ENCODE results near the gene IL12RB1. TPM values are rescaled to one million over a fixed set of nuclear protein-coding genes. Genes with fewer than 3 reads are reported as not detected.

Gene IL12RB1
- total RNA-seq, 1 donor from 2014 or later = not detected

- peaks cover 19% of the 10 kb centered on the region for H3K4me1 Mint-ChIP-seq
- no peak overlapping the region for H3K27ac Mint-ChIP-seq
- no peak for TF ChIP-seq CTCF (IDR thresholded peaks at IDR 0.05; ENCODE audit: unreplicated experiment)
- no peak overlapping the region for H3K4me3 Mint-ChIP-seq
- peaks cover 14% of the 10 kb centered on the region for H3K36me3 Mint-ChIP-seq
- no peak for DNase-seq (ENCODE audit: low spot score in 2 of 2, unreplicated experiment in 2 of 2)
- H3K27me3 Mint-ChIP-seq (ENCODE audit: low read depth) = no peaks in the 10 kb centered on the region
- no peaks in the 10 kb centered on the region for H3K9me3 Mint-ChIP-seq
These were observed 34.4 kb upstream of the IL12RB1 start for GRCh38 chr19:18121166-18121565.

- no peaks in the 10 kb centered on the region for H3K27me3 Mint-ChIP-seq (ENCODE audit: low read depth)
- peaks cover 10% of the 10 kb centered on the region for H3K36me3 Mint-ChIP-seq
- peaks cover 19% of the 10 kb centered on the region for H3K4me1 Mint-ChIP-seq
- H3K27ac Mint-ChIP-seq = no peak overlapping the region
- H3K4me3 Mint-ChIP-seq = peak overlapping the region; percentile 30
- TF ChIP-seq CTCF (IDR thresholded peaks at IDR 0.05; ENCODE audit: unreplicated experiment) = no peak
- no peaks in the 10 kb centered on the region for H3K9me3 Mint-ChIP-seq
- DNase-seq (ENCODE audit: low spot score in 2 of 2, unreplicated experiment in 2 of 2) = no peak
These were observed 33.4 kb upstream of the IL12RB1 start for GRCh38 chr19:18120127-18120526.

GRCh38 chr19:18119717-18120105, 33.0 kb upstream of the IL12RB1 start:
- Mint-ChIP-seq H3K27me3 (ENCODE audit: low read depth) (no peaks in the 10 kb centered on the region), H3K4me1 (peaks cover 19% of the 10 kb centered on the region), H3K9me3 (no peaks in the 10 kb centered on the region), H3K36me3 (peaks cover 10% of the 10 kb centered on the region), H3K4me3 (peak overlapping the region; percentile 30), H3K27ac (no peak overlapping the region)
- TF ChIP-seq CTCF (IDR thresholded peaks at IDR 0.05; ENCODE audit: unreplicated experiment) = no peak
- DNase-seq (ENCODE audit: low spot score in 2 of 2, unreplicated experiment in 2 of 2) = no peak

- Mint-ChIP-seq H3K27ac (no peak overlapping the region), H3K36me3 (peaks cover 6% of the 10 kb centered on the region), H3K9me3 (no peaks in the 10 kb centered on the region), H3K4me1 (peaks cover 19% of the 10 kb centered on the region), H3K4me3 (peak overlapping the region; percentile 71), H3K27me3 (ENCODE audit: low read depth) (no peaks in the 10 kb centered on the region)
- DNase-seq (ENCODE audit: low spot score in 2 of 2, unreplicated experiment in 2 of 2) = no peak
- no peak for TF ChIP-seq CTCF (IDR thresholded peaks at IDR 0.05; ENCODE audit: unreplicated experiment)
These were observed 32.4 kb upstream of the IL12RB1 start for GRCh38 chr19:18119013-18119716.

- Mint-ChIP-seq H3K36me3 (peaks cover 1% of the 10 kb centered on the region), H3K27me3 (ENCODE audit: low read depth) (no peaks in the 10 kb centered on the region), H3K27ac (peak overlapping the region; percentile 15), H3K9me3 (no peaks in the 10 kb centered on the region), H3K4me3 (peak overlapping the region; percentile 71), H3K4me1 (peaks cover 19% of the 10 kb centered on the region)
- TF ChIP-seq CTCF (IDR thresholded peaks at IDR 0.05; ENCODE audit: unreplicated experiment) = no peak
- no peak for DNase-seq (ENCODE audit: low spot score in 2 of 2, unreplicated experiment in 2 of 2)
These were observed 31.8 kb upstream of the IL12RB1 start for GRCh38 chr19:18118420-18119012.
